ENCODE data around the gene NSRP1. TPM values are rescaled to one million over a fixed set of nuclear protein-coding genes. Genes with fewer than 3 reads are reported as not detected.

The NSRP1 gene
- polyA plus RNA-seq, 1 donor from 2014 or later: 8.6 TPM

DNA sequence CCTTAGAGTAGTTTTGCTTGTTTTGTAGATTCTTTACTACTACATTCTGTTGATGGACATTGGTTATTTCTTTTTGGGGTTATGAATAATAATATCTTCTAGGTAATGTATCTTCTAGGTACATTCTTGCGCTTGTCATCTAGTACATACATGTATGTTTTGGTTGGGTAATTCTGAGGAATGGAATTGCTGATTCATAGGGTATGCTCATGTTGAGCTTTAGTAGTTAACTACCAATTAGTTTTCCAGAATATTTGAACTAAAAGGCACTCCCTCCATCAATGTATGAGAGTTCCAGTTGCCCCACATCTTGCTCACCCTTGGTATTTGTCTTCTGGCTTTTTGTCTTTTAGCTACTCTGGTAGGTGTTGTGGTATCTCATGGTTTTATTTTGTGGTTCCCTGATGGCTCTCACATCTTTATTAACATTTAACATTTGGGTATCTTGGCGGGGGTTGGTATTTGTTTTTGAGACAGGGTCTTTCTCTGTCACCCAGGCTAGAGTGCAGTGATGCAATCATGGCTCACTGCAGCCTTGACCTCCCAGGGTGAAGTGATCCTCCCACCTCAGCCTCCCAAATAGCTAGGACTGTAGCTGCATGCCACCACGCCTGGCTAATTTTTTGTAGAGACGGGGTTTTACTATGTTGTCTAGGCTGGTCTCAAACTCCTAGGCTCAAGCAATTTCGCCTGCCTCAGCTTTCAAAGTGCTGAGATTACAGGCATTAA lies 71.8 kb downstream of the NSRP1 start:
- H3K9ac ChIP-seq (ENCODE audit: low read length): no peak overlapping the region
- no peak overlapping the region for H3K4me2 ChIP-seq (ENCODE audit: low read length)
- H3F3A ChIP-seq (ENCODE audit: insufficient read depth, low read length, poor library complexity, severe bottlenecking): no peaks in the 10 kb centered on the region
- H4K20me1 ChIP-seq (ENCODE audit: insufficient read depth): no peaks in the 10 kb centered on the region
- no peaks in the 10 kb centered on the region for H3K36me3 ChIP-seq (ENCODE audit: insufficient read depth, low read length)
- H3K79me2 ChIP-seq (replicated peaks; ENCODE audit: insufficient read depth, low read length): no peaks in the 10 kb centered on the region
- no peak overlapping the region for H3K4me3 ChIP-seq (ENCODE audit: low read length)
- no peak overlapping the region for H2AFZ ChIP-seq (ENCODE audit: low read depth, low read length)
- no peak overlapping the region for H3K27ac ChIP-seq (ENCODE audit: low read length)
- TF ChIP-seq POLR2AphosphoS5 (IDR thresholded peaks at IDR 0.05) (no peak), EP300 (conservative IDR thresholded peaks at IDR 0.05; ENCODE audit: poor library complexity, severe bottlenecking) (no peak), SMC3 (conservative IDR thresholded peaks at IDR 0.05; ENCODE audit: poor library complexity) (no peak), TAF1 (IDR thresholded peaks at IDR 0.05; ENCODE audit: low read depth) (no peak), RAD21 (conservative IDR thresholded peaks at IDR 0.05) (no peak), EZH2 (IDR thresholded peaks at IDR 0.05; ENCODE audit: borderline replicate concordance, insufficient read depth, low read length, poor library complexity, severe bottlenecking) (no peak), REST (IDR thresholded peaks at IDR 0.05; ENCODE audit: borderline replicate concordance) (no peak), MXI1 (conservative IDR thresholded peaks at IDR 0.05; ENCODE audit: poor library complexity, severe bottlenecking) (no peak)
- TF ChIP-seq, protein P1, sequence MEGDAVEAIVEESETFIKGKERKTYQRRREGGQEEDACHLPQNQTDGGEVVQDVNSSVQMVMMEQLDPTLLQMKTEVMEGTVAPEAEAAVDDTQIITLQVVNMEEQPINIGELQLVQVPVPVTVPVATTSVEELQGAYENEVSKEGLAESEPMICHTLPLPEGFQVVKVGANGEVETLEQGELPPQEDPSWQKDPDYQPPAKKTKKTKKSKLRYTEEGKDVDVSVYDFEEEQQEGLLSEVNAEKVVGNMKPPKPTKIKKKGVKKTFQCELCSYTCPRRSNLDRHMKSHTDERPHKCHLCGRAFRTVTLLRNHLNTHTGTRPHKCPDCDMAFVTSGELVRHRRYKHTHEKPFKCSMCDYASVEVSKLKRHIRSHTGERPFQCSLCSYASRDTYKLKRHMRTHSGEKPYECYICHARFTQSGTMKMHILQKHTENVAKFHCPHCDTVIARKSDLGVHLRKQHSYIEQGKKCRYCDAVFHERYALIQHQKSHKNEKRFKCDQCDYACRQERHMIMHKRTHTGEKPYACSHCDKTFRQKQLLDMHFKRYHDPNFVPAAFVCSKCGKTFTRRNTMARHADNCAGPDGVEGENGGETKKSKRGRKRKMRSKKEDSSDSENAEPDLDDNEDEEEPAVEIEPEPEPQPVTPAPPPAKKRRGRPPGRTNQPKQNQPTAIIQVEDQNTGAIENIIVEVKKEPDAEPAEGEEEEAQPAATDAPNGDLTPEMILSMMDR (IDR thresholded peaks at IDR 0.05; ENCODE audit: poor library complexity, severe bottlenecking): no peak
- H3K27me3 ChIP-seq (ENCODE audit: insufficient read depth, low read depth, low read length): no peaks in the 10 kb centered on the region
- no peaks in the 10 kb centered on the region for H3K9me3 ChIP-seq (ENCODE audit: low read length)
- H3K9me2 ChIP-seq (ENCODE audit: insufficient read depth, low read length): no peaks in the 10 kb centered on the region

GRCh38 chr17:30191072-30191471 lies 74.5 kb downstream of the NSRP1 start:
- no peaks in the 10 kb centered on the region for H3K9me3 ChIP-seq (ENCODE audit: low read length)
- no peaks in the 10 kb centered on the region for H4K20me1 ChIP-seq (ENCODE audit: insufficient read depth)
- no peak overlapping the region for H3K27ac ChIP-seq (ENCODE audit: low read length)
- H3K4me3 ChIP-seq (ENCODE audit: low read length): no peak overlapping the region
- no peaks in the 10 kb centered on the region for H3K27me3 ChIP-seq (ENCODE audit: insufficient read depth, low read depth, low read length)
- no peak overlapping the region for H3K9ac ChIP-seq (ENCODE audit: low read length)
- no peak overlapping the region for H3K4me2 ChIP-seq (ENCODE audit: low read length)
- H3K9me2 ChIP-seq (ENCODE audit: insufficient read depth, low read length): no peaks in the 10 kb centered on the region
- no peak overlapping the region for H2AFZ ChIP-seq (ENCODE audit: low read depth, low read length)
- H3K79me2 ChIP-seq (replicated peaks; ENCODE audit: insufficient read depth, low read length): no peaks in the 10 kb centered on the region
- no peaks in the 10 kb centered on the region for H3K36me3 ChIP-seq (ENCODE audit: insufficient read depth, low read length)
- no peaks in the 10 kb centered on the region for H3F3A ChIP-seq (ENCODE audit: insufficient read depth, low read length, poor library complexity, severe bottlenecking)
- no peak for TF ChIP-seq EZH2 (IDR thresholded peaks at IDR 0.05; ENCODE audit: borderline replicate concordance, insufficient read depth, low read length, poor library complexity, severe bottlenecking)
- TF ChIP-seq RAD21 (conservative IDR thresholded peaks at IDR 0.05): no peak
- no peak for TF ChIP-seq MXI1 (conservative IDR thresholded peaks at IDR 0.05; ENCODE audit: poor library complexity, severe bottlenecking)
- TF ChIP-seq REST (IDR thresholded peaks at IDR 0.05; ENCODE audit: borderline replicate concordance): no peak
- no peak for TF ChIP-seq TAF1 (IDR thresholded peaks at IDR 0.05; ENCODE audit: low read depth)
- TF ChIP-seq EP300 (conservative IDR thresholded peaks at IDR 0.05; ENCODE audit: poor library complexity, severe bottlenecking): no peak
- TF ChIP-seq POLR2AphosphoS5 (IDR thresholded peaks at IDR 0.05): no peak
- TF ChIP-seq, protein P1 (IDR thresholded peaks at IDR 0.05; ENCODE audit: poor library complexity, severe bottlenecking): no peak
- no peak for TF ChIP-seq SMC3 (conservative IDR thresholded peaks at IDR 0.05; ENCODE audit: poor library complexity)

All from neural cell (in vitro differentiated cells).